ENCODE measurements around the gene YARS1.
"Not testable (repeated sequence)": the region's sequence is repeated elsewhere in the genome, so short reads cannot be mapped to it uniquely, and the experiment has no call there.

Gene YARS1

DNA sequence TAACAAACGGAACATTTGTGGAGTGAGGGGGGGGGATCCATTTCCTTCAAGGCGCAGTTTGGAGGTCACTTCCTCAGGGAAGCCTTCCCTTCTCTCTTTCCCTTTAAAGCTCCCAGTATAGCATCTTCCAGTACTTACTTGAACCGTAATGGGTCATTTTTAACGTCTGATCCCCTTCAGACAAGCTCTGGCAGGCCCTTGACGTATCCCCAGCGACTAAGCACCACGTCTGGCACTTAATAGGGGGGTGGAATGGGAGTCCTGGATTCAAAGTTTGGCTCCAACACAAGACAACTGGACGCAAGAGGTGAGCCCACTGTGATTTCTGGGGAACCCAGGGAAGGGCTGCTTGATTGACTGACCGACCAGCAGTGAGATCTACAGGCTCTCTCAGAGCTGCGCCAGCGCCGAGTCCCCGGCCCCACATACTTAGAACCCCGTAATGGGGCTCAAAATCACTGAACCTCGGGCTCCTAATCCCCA lies 441 bp downstream of the YARS1 start:
- no peak for DNase-seq

DNA sequence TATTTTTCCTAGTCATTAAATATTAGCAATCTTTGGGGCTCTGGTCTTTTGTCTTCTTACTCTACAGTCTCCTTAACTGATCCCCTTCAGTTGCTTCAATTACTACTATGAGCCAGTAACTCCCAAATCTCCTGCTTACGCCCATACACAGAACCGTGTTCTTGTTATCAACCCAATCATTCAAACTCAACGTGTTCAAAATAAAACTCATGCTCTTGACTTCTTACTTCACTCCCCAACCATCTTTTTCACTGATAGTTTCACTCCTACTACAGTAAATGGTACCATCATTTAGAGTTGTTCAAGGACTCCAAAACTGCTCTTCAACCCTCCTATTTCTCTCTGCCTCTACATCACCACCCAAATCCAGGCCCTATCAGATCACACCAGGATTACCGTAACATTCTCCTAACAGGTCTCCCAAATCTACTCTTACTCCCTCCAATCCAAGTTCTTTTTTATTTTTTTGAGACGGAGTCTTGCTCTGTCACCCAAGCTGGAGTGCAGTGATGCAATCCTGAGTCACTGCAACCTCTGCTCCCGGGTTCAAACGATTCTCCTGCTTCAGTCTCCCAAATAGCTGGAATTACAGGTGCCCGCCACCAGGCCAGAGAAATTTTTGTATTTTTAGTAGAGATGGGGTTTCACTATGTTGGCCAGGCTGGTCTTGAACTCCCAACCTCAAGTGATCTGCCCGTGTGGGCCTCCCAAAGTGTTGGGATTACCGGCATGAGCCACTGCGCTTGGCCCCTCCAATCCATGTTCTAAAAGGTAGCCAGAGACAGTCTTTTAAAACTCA lies 3.0 kb downstream of the YARS1 start:
- no peak for DNase-seq

DNA sequence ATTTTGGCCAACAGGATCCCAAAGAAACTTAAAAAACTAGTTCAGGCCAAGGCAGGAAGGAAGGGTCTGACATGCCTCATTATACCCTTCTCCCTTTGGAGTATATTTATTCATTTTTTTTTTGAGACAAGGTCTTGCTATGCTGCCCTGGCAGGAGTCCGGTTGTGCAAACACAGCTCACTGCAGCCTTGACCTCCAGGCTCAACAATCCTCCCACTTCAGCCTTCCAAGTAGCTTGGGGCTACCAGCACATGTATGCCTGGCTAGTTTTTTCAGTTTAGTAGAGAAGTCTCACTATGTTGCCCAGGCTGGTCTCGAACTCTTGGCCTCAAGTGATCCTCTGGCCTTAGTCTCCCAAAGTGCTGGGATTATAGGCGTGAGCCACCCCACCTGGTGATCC lies 5.2 kb downstream of the YARS1 start:
- DNase-seq, result no peak

DNA sequence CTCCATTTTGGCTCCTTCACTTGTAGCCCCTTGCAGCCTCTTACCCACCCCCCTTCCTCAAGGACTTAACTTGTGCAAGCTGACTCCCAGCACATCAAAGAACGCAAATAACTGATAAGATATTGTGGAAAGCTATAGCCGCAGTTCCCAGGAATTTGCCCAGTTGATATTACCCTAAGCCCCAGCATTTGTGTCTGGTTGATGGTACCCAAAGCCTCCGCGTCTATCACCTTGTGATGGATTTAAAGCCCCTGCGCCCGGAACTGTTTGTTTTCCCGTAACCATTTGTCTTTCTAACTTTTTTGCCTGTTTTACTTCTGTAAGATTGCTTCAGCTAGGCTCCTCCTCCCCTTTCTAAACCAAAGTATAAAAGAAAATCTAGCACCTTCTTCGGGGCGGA lies 5.9 kb downstream of the YARS1 start:
- DNase-seq, result no peak

DNA sequence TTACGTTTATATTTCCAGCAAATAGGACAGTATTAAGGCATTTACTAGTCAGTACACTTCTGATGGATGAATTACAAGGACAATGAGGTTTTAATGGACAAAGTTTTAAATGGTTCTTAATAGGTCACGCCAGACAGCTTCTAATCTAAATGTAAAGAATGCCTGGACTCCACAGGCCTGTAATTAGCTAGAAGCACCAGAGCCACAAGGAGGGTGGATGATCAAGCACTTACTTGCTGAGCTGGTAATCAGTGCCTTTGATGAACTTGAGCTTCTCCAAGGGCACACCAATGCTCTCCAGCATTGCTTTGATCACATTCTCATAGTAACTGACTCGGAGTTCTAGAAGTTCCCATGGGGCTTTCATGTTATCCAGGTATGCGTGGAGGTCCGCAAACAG lies 6.8 kb downstream of the YARS1 start:
- no peak for DNase-seq

DNA sequence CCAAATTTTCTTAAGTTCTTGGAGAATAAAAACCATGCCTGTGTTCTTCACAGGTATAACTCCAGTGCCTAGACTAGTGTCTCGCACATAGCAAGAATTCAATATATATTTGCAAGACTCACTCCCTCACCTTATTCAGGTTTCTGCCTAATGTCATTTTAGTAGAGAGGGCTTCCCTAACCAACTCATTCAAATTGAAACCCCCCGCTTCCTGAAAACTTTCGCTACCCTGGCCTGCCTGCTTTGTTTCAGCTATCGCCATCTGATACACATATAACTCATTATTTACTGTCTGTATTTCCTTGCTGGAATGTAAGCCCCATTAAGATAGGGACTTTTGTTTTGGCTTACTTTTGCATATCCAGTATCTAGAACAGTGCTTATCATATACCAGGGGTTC lies 8.6 kb downstream of the YARS1 start:
- DNase-seq, result no peak

DNA sequence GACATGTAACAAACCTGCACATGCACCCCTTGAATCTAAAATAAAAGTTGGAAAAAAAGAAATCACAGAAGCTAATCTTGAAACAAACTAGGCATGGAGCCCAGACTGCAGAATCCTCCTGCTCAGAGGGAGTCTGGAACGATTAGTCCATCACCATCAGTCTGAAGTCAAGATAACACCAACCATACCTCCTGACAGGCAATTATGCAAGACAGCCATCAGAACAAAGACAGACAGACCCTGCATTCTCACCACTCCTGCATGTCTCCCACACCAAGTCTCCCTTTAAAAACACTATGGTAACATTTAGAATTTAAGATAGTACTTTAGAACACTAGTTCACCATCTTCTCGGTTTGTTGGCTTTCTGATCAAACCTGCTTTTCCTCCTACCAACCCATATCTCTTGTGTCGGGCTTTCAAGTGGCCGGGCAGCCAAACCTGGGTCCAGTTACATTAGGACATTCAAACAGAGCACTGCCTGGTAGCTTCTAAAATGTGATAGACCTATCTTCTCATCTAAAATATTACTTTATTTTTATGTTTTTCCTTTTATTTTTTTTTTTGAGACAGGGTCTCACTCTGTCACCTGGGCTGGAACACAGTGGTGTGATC lies 10.1 kb downstream of the YARS1 start:
- no peak for DNase-seq

DNA sequence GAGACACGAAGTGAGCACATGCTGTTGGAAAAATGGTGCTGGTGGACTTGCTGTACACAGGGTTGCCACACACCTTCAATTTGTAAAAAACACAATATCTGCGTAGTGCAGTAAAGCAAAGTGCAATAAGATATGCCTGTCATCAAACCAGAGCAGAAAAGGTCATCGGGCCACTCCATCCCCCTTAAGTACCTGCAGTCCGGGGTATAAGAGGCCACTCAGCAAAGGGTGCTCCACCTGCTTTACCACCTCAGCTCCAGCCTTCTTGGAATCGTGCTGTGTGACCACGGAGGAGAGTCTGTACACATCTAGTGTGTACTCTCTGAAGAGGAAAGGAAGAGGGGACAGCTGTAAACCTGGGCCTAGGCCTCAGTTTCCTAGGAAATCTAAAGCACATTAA lies 10.9 kb downstream of the YARS1 start:
- DNase-seq, result no peak

DNA sequence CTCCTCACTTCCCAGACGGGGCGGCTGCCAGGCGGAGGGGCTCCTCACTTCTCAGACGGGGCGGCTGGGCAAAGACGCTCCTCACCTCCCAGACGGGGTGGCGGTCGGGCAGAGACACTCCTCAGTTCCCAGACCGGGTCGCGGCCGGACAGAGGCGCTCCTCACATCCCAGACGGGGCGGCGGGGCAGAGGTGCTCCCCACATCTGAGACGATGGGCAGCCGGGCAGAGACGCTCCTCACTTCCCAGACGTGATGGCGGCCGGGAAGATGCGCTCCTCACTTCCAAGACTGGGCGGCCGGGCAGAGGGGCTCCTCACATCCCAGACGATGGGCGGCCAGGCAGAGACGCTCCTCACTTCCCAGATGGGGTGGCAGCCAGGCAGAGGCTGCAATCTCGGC lies 12.7 kb downstream of the YARS1 start:
- not testable (repeated sequence) for DNase-seq

DNA sequence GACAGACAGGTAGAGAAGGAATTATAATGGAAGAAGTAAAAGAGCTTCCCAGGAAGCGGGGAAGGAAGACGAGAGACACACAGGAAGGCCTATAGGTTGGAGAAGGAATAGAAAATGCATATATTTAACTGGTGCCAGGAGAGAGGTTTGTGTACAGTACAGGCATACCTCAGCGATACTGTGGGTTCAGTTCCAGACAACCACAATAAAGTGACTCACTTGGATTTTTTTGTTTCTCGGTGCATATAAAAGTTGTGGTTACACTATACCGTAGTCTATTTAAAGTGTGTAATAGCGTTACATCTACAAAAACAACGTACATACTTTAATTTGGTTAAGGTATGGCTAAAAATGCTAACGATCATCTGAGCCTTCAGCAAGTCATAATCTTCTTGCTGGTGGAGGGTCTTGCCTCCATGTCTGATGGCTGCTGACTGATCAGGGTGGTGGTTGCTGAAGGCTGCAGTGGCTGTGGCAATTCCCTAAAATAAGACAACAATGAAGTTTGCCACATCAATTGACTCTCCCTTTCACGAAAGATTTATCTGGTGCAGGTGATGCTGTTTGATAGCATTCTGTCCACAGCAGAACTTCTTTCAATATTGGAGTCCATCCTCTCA lies 16.0 kb downstream of the YARS1 start:
- DNase-seq, result no peak

DNA sequence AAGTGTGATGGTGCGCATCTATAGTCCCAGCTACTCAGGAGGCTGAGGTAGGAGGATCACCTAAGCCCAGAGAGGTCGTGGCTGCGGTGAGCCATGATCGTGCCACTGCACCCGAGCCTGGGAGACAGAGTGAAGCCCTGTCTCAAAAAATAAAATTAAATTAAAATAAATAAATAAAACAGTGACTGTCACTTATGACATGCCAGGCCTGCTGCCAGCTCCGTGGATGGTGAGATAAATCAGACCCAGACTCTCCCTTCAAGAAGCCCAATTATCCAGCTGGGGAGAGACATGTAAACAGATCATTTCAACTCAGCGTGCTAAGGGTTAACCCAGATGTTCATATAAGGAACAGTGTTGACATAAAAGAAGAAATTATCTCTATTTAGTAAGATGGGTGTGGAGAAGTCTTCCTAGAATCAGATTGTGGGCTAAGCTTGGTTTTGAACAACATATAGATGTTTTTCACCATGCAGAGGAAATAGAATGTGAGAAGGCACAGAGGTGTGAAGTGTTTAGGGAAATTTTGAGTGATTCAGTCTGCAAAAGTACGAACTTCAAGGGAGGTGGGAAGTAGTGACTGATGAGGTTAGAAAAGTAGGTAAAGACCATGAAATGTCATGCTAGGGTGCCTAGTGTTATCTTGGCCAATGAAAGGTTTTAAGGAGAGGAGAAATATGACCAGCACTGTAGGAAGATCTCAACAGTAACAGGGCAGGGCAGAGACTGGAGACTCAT lies 18.3 kb downstream of the YARS1 start:
- no peak for DNase-seq

DNA sequence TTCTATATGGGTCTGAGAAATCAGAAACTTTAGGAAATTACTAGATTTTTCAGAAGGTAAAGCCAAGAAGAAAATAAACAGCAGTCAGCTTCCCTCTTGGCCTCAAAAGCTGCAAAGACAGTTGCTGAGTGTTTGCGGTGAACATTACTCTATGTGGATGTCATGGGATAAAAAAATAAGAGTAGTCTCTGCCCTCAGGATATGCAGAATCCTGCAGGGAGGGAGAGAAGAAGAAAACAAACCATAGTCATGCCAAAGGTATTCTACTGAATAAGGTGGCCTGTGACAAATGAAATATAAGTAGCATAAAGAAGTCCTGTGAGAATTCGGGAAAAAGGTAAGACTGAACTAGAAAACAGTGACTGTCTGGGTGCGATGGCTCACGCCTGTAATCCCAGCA lies 19.0 kb downstream of the YARS1 start:
- no peak for DNase-seq

DNA sequence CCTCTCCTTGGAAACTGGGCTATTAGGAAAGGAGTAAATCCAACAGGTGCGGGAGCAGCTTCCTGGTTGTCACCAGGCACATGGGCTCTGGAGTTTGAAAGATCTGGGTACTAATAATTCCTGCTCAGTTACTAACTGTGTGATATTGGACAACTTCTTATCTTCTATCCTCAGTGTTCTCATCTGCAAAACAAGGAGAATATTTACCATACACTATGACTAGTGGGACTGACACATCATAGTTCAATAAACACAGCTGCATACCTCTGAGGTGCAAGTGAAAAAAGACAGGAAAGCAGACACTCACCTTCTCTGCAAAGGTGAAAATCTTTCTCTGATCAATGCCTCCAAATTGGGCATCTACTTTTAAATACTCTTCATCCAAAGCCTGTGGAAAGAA lies 19.7 kb downstream of the YARS1 start:
- no peak for DNase-seq

DNA sequence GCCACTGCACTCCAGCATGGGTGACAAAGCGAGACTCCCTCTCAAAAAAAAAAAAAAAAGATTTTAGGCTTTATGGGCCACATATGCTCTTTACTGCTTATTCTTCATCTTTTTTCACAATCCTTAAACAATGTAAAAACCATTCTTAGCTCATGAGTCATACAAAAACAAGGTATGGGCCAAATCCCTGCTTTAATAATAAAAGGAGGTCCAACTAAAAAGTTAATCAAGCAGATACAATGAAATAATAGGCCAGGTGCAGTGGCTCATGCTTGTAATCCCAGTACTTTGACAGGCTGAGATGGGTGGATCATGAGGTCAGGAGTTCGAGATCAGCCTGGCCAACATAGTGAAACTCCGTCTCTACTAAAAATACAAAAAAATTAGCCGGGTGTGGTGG lies 21.4 kb downstream of the YARS1 start:
- not testable (repeated sequence) for DNase-seq

DNA sequence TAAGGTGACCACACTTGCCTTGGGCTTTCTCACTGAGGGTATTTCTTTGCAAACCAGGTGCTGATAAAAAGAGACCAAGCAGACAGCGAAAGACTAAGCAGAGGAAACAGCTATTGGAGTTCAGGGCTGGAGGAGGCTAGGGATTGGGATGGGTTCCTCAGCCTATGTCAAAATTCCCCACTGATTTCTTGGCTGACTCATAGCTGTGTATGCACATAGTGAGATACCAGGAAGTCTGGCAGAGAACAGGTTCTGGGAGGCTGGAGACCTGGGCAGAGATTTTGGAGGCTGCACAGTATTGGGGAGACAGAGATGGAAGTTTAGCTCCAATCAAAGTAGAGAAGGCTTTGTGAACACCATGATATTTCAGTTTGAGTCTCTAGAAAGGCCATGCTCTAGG lies 25.3 kb downstream of the YARS1 start:
- DNase-seq, result no peak

DNA sequence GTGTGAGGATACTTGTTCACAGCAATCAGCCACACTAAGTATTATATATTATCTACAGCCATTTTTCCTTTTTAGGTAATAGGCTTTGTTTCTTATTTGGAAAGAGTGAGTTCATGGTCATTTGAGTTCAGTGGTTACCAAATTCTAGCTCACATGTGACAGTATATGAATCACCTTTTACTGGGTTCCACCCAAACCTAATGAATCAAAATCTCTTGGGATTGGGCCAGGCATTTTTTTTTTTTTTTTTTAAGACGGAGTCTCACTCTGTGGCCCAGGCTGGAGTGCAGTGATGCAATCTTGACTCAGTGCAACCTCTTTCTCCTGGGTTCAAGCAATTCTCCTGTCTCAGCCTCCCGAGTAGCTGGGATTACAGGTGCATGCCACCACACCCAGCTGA lies 27.8 kb downstream of the YARS1 start:
- DNase-seq, result not testable (repeated sequence)

DNA sequence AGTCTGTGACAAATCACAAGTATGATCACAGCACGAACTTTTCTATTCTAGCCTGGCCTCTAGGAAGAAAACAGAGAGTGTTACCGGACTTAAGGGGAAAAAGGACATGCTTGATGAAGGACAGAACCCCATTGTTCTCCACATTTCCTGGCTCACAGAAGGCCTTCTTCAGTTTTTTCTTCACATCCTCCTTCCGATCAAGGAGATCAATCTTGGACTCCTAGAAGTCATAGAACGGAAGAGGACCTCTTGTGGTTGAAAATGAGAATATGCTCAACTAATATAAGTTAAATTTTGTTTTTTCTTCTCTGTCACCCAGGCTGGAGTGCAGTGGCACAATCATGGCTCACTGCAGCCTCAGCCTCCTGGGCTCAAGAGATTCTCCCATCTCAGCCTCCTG lies 30.3 kb downstream of the YARS1 start:
- no peak for DNase-seq

DNA sequence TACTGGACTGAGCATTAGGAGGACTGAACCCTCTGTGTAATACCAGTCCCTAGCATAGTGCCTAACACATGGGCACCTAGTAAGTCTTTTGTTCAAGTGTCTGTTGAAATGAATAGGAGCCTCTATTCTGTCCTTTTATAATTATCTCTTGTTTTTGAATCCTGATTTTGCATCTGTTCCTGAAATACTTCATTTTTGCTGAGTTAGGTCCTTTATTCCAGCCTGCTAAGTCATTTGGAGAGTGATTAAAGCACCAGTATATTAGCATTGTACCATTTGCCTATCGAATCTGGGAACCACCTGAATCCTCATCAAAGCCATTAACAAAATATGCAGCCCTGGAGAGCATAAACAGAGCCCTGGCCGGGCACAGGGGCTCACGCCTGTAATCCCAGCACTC lies 32.3 kb downstream of the YARS1 start:
- DNase-seq, result no peak

DNA sequence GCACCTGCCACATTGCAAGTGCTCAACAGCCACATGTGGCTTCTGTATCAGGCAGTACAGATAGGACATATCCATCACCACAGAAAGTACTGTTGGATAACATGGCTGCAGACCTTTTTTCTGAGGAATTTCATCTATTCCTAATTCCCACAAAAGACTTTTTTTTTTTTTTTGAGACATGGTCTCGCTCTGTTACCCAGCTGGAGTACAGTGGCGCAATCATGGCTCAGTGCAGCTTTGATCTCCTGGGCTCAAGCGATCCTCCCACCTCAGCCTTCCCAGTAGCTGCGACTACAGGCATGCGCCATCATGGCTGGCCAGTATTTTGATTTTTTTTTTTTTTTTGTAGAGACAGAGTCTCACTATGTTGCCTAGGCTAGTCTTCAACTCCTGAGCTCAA lies 33.3 kb downstream of the YARS1 start:
- no peak for DNase-seq

DNA sequence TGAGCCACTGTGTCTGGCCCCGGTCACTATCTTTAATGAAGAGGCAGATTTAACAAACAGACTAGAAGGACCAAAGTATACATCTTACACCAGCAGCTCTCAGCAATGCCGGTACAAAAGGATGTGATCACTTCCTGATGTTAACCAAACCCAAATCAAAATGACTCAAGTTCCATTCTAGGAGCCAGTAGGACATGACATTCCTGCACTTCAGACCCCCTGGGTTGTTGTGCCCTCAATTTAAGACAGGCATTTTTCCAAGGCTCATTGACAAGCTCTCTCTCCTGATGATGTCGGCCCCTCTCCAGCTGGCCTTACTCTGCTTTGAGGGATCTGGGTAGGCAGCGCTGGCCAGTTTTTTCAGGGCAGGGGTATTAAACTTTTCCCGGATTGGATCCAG lies 35.1 kb downstream of the YARS1 start:
- no peak for DNase-seq

DNA sequence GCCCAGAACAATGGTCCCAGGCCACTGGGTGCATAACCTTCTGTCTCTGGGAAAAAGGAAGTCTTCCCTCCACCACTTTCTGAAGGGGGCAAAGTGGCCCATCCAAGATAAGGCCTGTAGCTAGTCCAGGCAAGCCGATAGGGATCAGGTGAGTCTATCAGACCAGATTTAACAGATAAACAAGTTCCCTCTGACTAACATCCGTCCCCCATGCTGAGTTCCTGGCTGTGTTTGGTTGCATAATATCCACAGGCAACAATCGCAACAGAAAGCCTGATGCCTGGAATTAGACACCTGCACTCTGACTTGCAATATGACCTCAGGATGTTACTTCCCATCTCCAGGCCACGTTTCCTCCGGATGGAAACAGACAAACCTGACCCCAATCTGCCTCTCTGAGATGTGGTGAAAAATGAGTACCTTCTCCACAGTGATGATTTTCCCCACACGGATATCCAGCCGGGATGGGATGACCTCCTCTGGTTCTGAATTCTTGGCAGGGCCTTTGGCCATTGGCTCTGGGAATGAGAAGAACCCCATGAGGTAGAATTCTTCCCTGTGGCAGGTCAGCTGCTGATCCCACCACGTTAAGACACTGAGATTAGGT lies 36.4 kb downstream of the YARS1 start:
- DNase-seq, result no peak

DNA sequence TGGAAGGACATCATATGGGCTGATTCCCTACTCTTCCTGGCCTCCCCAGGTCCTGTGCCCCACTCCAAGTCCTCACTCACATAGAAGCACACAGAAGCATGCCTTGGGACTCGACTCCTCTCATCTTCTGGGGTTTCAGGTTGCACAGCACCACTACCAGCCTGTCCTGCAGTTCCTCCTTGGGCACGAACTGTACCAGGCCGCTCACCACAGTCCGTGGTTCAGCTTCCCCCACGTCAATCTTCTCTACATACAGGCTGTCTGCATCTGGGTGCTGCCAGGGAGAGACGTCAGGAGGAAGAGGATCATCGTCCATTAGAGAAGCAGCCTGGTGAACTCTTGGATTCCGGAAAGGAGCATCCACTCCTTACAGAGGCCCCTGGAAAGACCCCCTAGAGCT lies 37.2 kb downstream of the YARS1 start:
- DNase-seq, result no peak

DNA sequence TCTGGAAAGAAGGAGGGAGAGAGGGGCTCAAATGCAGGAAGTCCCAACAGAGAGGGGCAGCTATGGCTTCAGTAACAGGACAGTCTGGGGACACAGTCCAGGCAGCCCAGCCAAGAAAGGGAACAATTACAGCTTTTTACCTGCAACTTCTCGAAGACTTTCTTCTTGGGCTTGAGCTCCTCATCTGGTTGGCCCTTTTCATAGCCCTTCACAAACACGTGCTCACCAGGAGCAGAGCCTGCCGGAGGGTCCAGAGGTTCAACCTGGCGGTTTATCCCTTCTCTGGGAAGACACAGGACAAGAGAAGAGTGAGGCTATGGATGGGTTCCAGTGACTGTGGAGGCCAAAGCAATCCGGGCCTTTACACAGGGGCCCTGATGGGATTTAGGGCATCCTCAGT lies 37.9 kb downstream of the YARS1 start:
- no peak for DNase-seq
